Activated naive CD4-positive, alpha-beta T cell treated with anti-CD3 and anti-CD28 coated beads for 36 hours (primary cell): ENCODE results near the gene ATOSB. TPM values are rescaled to one million over a fixed set of nuclear protein-coding genes. Genes with fewer than 3 reads are reported as not detected.

Experiments
- CTCF ChIA-PET: fragments of 350-600 bp; sonication (Branson Sonifier 250); formaldehyde crosslinking; loops from one replicate; lab custom pipeline; 2021; ENCODE audit warnings: antibody characterized with exemption; lab: Charles Lee
- DNase-seq: peaks from one replicate; pipeline ENCODE4 v3.0.0-alpha.2; 2020
- H3K27ac Mint-ChIP-seq: one replicate; pipeline ENCODE4 v1.8.0; 2021; ENCODE audit warnings: mild to moderate bottlenecking, mixed read lengths
- H3K27me3 Mint-ChIP-seq: one replicate; pipeline ENCODE4 v1.8.0; 2021; ENCODE audit warnings: low read depth, mixed read lengths
- H3K36me3 Mint-ChIP-seq: one replicate; pipeline ENCODE4 v1.8.0; 2021; ENCODE audit warnings: low read depth, mixed read lengths
- H3K4me1 Mint-ChIP-seq: one replicate; pipeline ENCODE4 v1.8.0; 2021; ENCODE audit warnings: low read depth, mixed read lengths
- H3K4me3 Mint-ChIP-seq: one replicate; pipeline ENCODE4 v1.8.0; 2021; ENCODE audit warnings: mild to moderate bottlenecking, moderate library complexity, mixed read lengths
- H3K9me3 Mint-ChIP-seq: one replicate; pipeline ENCODE4 v1.8.0; 2021; ENCODE audit warnings: mixed read lengths
- intact Hi-C: fragments of 100-400 bp; cut with micrococcal nuclease; formaldehyde crosslinking; loops from one replicate; pipeline ENCODE4 v1.15.1; 2023
- total RNA-seq, 2 experiments: library from RNA; stranded (reverse); gene quantifications; one replicate each; pipeline ENCODE4 v1.2.3, GENCODE V29; 2021

ATOSB gene
- total RNA-seq, 2 experiments from 2014 or later = 3.4 to 3.7 TPM

DNA sequence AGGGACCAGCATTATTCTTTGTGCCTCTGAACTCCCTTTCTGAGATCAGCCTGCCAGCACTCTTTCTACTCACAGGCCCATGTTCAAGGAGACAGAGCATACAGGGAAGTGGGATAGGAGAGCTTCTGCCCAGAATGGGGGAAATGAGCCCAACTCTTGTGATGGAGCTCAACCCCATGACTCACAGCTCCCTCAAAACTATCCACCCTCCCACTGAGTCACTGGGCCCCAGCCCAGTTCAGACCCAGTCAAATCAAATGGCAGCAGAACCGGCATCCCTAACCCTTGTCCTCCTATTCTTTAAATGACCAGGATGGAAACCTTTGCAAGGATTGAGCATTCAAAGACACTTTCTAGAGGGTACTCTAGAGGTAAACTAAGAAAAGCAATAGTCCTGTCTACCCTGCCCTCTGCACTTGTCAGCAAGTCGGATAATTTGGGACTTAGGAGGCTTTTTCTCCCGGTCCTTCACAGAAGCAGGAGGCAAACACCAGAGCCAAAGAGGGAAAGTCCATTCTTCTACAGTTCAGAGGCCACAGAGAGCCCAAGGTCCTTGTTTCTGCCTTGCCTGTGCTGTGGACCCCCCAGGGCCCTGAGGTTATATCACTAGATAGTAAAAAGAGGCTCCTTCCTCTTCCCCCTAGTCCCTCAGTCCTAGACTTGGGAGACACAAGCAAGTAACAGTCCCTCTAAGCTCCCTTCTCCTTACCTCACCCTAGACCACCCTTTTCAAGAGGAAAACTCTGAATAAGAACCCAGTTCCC, 3.2 kb downstream of the ATOSB start:
- CTCF ChIA-PET = interaction anchor here (0.7 to 2.5 kb wide), 5 partner anchors 16 to 364 kb away, joined by 3 to 7 read pairs (median 4); partner anchors contain the start of gene PIGO
- peak overlapping the region; percentile 56 for H3K4me3 Mint-ChIP-seq
- H3K4me1 Mint-ChIP-seq = peaks cover 49% of the 10 kb centered on the region
- no peaks in the 10 kb centered on the region for H3K36me3 Mint-ChIP-seq
- no peaks in the 10 kb centered on the region for H3K9me3 Mint-ChIP-seq
- no peaks in the 10 kb centered on the region for H3K27me3 Mint-ChIP-seq
- peak; percentile 37 for DNase-seq
- intact Hi-C loops = loop anchor here (1.0 to 5.0 kb wide), 3 partner anchors 410 to 655 kb away; partner anchors contain the start of genes DNAI1 and FAM219A
- peak overlapping the region; percentile 88 for H3K27ac Mint-ChIP-seq

DNA sequence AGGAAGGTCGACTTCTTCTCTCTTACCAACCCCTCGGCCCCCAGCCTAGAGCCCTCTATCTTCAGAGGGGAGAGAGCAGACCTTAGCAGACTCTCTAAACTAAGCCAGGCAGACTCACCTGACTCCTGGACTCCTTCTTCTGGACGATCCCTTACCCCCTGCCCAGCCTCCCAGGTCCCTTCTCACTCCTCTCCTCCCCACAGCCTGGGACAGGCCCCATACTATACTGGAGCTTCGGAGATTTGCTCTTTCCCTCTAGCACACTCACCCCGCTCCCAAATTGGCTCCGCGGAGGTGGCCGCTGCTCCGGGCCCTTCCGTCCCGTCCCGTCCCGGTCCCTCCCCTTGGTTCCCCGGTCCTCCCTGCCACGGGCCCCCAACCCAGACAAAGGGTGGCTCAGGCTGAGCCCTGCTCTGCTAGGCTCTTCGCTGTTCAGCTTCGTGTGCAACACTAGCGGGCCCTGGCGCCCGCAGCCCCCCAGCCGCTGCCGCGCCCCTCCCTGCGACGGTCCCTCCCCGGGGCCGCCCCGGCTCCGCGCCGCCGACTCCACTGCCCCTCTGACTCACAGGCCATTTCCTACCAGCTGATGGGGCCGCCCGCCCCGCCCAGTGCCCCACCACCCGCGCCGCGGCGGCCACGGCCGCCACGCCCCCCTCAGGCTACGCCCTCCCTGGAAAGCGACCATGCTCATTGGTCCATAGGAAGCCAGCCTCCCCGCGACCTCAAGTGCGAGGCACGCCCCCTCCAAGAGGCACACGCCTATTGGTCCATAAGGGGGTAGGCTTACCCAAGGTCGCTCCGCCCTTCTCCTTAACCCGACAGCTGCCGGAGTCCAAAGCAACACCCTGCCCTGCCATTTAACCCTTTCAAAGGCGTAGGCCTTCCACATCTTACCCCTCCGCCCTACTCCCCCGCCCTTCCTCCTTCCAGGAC, 4.4 kb downstream of the ATOSB start:
- CTCF ChIA-PET = interaction anchor here (0.7 to 2.5 kb wide), 6 partner anchors 15 to 365 kb away, joined by 3 to 7 read pairs (median 4); partner anchors contain the start of gene PIGO
- Mint-ChIP-seq H3K36me3 (no peaks in the 10 kb centered on the region), H3K27ac (peak overlapping the region; percentile 88), H3K4me1 (peaks cover 44% of the 10 kb centered on the region), H3K27me3 (no peaks in the 10 kb centered on the region), H3K4me3 (peak overlapping the region; percentile 56), H3K9me3 (no peaks in the 10 kb centered on the region)
- peak; percentile 97 for DNase-seq
- intact Hi-C loops = loop anchor here (1.0 to 5.0 kb wide), 10 partner anchors 15 to 1080 kb away; partner anchors contain the start of genes CLTA, DNAI1, DNAJB5 and FAM219A

DNA sequence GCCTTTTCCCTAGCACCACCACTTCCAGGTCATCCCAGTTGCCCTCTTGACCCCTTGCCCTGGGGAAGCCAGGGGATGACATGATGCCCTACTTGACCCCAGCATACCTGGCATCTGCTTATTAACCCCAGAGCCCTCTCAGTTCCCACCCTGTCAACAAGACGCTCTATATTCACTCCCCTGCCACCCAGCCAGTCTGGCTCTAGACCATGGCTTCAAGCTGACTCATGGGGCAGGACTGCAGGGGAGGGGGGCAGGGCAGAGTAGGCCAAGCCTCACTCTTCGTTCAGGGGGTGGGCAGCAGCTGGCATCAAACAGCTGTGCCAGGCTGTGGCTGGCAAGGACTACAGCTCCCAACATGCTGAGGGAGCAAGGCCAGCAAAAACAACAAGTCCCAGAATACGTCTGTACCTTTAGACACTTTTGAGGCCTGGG, 5.3 kb downstream of the ATOSB start:
- Mint-ChIP-seq H3K4me1 (peaks cover 39% of the 10 kb centered on the region), H3K9me3 (no peaks in the 10 kb centered on the region), H3K36me3 (no peaks in the 10 kb centered on the region), H3K27ac (no peak overlapping the region), H3K27me3 (no peaks in the 10 kb centered on the region), H3K4me3 (no peak overlapping the region)
- CTCF ChIA-PET = interaction anchor here (0.9 to 2.5 kb wide), 3 partner anchors 148 to 493 kb away, joined by 4 to 7 read pairs (median 7); no protein-coding TSS in a partner anchor
- intact Hi-C loops = loop anchor here (2.0 to 5.0 kb wide), 4 partner anchors 408 to 1080 kb away; partner anchors contain the start of genes CLTA, DNAI1 and FAM219A
- DNase-seq = no peak

DNA sequence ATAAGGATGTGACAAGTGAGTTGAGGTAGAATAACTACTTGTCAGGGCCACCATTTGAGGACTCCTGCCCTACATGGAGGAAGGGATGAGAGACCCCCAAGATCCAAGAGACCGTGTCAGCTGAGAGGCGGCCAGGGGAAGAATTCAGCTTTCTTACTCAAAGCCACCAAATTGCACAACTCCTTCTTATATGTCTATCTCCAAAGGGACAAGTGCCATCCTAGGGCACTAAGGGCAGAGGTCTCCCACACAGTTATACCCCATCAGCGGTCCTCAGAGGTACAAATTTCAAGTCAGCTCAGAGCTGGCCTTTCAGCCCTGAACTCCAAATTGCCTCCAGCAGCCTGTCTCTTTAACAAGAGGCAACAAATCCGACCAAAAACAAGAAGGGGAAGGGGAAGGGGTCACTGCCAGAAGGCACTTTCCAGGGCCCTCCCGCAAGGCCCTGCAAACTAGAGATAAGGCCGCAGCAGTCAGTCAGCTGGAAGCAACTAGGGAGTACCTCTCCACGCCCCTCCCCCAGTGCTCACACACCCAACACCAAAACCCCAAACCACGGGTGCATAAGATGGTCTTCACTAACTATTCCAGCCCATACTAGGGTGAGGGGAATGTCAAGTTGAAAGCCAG, 6.6 kb downstream of the ATOSB start:
- intact Hi-C loops = no loop called here
- Mint-ChIP-seq H3K27me3 (no peaks in the 10 kb centered on the region), H3K4me1 (peaks cover 26% of the 10 kb centered on the region), H3K4me3 (no peak overlapping the region), H3K36me3 (no peaks in the 10 kb centered on the region), H3K27ac (no peak overlapping the region), H3K9me3 (no peaks in the 10 kb centered on the region)
- DNase-seq = no peak
- CTCF ChIA-PET = interaction anchor here (0.9 kb wide), 1 partner anchor 12 kb away, joined by 4 read pairs; the partner anchor contains the start of gene PIGO

DNA sequence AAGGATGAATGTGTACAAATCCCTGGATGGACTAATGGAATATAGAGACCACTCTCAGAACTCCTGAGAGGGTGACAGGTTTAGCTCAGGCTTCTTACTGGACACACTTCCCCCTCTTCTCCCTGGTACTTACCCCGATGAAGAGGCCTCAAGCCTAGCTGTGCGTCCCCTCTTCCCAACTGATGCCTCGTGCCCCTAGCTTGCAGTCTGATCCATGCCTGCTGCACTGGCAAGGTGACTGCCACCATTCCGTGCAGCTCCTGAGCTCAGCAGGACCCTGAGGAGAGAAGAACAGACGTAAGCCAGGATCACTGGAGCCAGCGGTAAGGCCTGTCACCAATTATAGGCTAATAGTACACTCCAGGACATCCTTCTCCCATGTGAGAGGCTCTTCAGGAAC, 7.2 kb downstream of the ATOSB start:
- no peaks in the 10 kb centered on the region for H3K27me3 Mint-ChIP-seq
- H3K27ac Mint-ChIP-seq = no peak overlapping the region
- CTCF ChIA-PET = interaction anchor here (0.9 kb wide), 1 partner anchor 12 kb away, joined by 4 read pairs; the partner anchor contains the start of gene PIGO
- intact Hi-C loops = no loop called here
- no peaks in the 10 kb centered on the region for H3K36me3 Mint-ChIP-seq
- DNase-seq = no peak
- no peak overlapping the region for H3K4me3 Mint-ChIP-seq
- peaks cover 22% of the 10 kb centered on the region for H3K4me1 Mint-ChIP-seq
- no peaks in the 10 kb centered on the region for H3K9me3 Mint-ChIP-seq

DNA sequence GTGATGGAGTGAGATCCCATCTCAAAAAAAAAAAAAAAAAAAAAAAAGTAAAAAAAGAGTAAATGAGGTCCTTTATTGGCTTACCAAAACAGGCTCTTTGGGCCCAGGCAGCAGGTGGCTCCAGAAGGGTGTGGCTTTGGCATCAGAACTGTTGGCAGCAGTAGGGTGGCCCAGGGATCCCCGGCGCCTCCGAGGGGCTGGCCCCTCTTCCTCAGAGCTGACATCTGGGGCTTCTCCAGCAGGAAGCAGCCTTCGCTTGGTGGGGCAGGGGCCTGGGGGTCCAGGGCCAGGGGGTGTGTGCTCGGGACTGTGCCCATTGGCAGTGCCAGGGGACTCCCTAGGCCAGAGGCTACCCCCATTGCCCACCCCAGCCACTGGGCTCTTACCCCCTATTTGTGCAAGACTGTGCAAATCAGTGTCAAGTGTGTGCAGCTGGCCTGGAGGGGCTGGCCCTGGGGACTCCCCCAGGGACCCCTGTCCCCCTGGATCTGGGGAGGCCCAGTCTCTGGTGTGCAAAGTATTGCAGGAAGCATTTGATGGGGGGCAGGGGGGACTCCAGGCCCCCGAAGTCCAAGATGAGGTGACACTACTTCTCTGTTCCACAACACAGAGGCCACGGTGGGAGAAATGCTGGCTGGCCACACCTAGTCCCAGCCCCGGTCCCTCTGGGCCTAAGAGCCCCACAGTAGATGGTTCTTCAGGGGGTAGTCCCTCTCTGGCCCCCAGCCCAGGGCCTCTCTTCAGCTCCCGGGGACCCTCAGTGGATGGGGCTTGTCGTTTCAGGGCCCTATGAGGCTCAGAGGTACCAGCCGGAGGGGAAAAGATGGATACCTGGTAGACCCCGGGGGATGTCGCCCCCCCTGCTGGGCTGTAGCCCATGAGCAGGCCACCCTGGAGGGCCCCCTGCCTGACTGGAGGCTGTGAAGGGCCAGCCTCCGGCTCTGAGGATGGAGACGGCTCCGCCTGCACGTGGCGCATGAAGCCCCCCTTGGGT, 8.1 kb downstream of the ATOSB start:
- CTCF ChIA-PET = interaction anchor here (0.9 kb wide), 1 partner anchor 11 kb away, joined by 4 read pairs; the partner anchor contains the start of gene PIGO
- Mint-ChIP-seq H3K36me3 (peaks cover 2% of the 10 kb centered on the region), H3K4me1 (peaks cover 25% of the 10 kb centered on the region), H3K4me3 (no peak overlapping the region), H3K9me3 (no peaks in the 10 kb centered on the region), H3K27me3 (no peaks in the 10 kb centered on the region), H3K27ac (no peak overlapping the region)
- intact Hi-C loops = no loop called here
- no peak for DNase-seq

DNA sequence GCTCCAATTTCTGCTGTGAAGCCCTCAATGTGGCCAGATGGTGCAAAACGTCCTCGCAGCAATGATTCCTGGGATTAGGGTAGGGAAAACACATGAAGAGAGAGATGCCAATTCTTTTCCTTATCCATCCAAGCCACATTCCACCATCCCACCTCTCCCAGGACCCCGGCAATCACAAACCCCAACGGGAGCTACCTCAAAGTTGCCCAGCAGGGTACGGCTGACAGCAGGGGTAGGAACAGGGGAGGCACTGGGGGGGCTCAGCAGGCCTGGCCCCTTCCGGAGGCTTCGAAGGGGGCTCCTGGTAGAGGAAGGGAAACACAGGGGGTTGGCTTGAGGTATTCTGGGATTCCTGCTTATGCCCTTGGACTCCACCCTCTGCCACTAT, 9.3 kb downstream of the ATOSB start:
- H3K4me1 Mint-ChIP-seq = peaks cover 23% of the 10 kb centered on the region
- no peaks in the 10 kb centered on the region for H3K27me3 Mint-ChIP-seq
- no peak overlapping the region for H3K4me3 Mint-ChIP-seq
- H3K36me3 Mint-ChIP-seq = peaks cover 7% of the 10 kb centered on the region
- intact Hi-C loops = no loop called here
- no peak overlapping the region for H3K27ac Mint-ChIP-seq
- CTCF ChIA-PET = interaction anchor here (0.8 kb wide), 1 partner anchor 11 kb away, joined by 3 read pairs; no protein-coding TSS in a partner anchor
- H3K9me3 Mint-ChIP-seq = no peaks in the 10 kb centered on the region
- DNase-seq = no peak

DNA sequence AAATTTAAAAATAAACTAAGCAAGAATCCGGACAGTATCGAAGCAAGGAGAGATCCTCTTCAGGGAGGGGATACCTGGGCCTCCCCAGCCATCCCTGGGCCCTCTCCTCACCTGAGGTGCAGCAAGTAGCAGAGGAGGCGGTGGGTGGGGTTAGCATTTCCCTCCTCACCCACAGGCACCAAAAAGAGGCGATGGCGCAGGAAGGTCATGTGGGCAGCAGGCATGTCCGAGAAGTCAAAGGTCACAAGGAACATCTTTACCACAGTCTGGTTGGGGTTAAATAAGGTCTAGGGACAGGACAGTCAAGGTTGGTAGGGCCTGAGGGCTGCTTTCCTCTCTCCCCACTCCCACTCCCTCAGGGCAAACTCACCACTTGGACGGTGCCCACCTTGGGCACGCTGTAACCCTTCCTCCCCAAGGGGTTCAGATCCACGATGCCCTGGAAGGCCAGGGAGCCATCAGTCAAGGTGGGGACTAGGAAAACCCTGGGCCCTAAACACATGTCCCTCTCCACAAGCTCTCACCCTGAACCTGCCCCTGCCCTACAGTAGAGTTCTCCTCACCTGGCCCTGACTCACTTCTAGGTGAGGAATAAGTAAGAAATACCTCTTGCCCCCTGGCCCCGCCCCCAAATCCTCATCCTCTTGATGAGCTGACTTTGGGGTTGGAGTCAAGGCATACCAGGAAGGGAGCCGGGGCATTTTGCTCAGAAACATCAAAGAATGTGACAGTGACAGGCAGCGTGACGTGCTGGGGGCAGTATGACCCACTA, 9.9 kb downstream of the ATOSB start:
- no peak overlapping the region for H3K4me3 Mint-ChIP-seq
- CTCF ChIA-PET = no interaction called here
- H3K27me3 Mint-ChIP-seq = no peaks in the 10 kb centered on the region
- intact Hi-C loops = no loop called here
- H3K9me3 Mint-ChIP-seq = no peaks in the 10 kb centered on the region
- H3K36me3 Mint-ChIP-seq = peaks cover 12% of the 10 kb centered on the region
- peaks cover 24% of the 10 kb centered on the region for H3K4me1 Mint-ChIP-seq
- no peak for DNase-seq
- H3K27ac Mint-ChIP-seq = no peak overlapping the region

DNA sequence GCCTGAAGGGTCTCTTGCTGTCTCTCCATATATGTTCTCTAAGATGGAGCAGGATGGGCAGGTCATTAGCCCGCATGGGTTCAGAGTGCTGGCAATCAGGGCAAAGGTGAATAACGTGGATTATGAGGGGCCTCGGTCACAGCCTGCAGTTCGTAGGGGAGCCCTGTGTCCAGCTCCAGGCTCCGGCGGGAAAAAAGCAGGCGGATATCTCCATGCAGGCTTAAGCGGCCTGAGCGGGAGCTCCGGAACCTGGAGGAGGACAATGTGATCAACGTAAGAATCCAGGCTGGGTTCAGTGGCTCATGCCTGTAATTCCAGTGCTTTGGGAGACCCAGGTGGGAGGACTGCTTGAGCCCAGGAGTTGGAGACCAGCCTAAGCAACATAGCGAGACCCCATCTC, 10.5 kb downstream of the ATOSB start:
- CTCF ChIA-PET = no interaction called here
- Mint-ChIP-seq H3K27ac (no peak overlapping the region), H3K9me3 (no peaks in the 10 kb centered on the region), H3K36me3 (peaks cover 18% of the 10 kb centered on the region), H3K27me3 (no peaks in the 10 kb centered on the region), H3K4me3 (no peak overlapping the region), H3K4me1 (peaks cover 26% of the 10 kb centered on the region)
- no peak for DNase-seq
- intact Hi-C loops = no loop called here

DNA sequence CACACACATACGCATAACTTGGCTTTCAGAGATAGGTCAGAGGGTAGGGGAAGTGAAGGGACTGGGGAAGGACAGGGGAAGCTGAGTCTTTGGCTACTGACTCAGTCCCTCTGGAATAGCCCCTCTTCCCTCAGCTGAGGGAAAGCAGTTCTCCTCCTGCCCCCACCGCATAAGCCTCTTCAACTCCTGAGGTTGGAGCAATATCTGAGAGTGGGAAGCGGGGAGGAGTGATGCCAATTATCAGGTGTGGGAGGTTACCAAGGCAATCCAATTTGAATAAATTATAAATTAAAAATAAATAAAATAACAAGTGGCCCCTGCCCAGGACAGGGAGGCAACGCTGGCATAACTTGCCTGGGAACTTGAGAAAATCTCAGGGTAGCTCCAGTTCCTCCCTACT, 11.1 kb downstream of the ATOSB start:
- Mint-ChIP-seq H3K36me3 (peaks cover 18% of the 10 kb centered on the region), H3K27me3 (no peaks in the 10 kb centered on the region), H3K4me1 (peaks cover 27% of the 10 kb centered on the region), H3K9me3 (no peaks in the 10 kb centered on the region), H3K4me3 (no peak overlapping the region), H3K27ac (no peak overlapping the region)
- DNase-seq = no peak
- CTCF ChIA-PET = interaction anchor here (0.5 to 2.9 kb wide), 3 partner anchors 10 to 328 kb away, joined by 4 to 10 read pairs (median 4); partner anchors contain the start of gene ATOSB
- intact Hi-C loops = loop anchor here (5.0 kb wide), 1 partner anchor 1663 kb away; no protein-coding TSS in a partner anchor
